KMS-11 (cell line): ENCODE results near the gene DDI2.

Experiments used
- H2AFZ ChIP-seq: fragments of 200-600 bp; sonication (generic); 2 replicates; pipeline ENCODE4 v1.6.1; 2016; ENCODE audit warnings: antibody characterized with exemption, mixed run types, low read depth
- H3K27ac ChIP-seq: fragments of 200-600 bp; sonication (generic); 2 replicates; pipeline ENCODE4 v1.6.1; 2016; ENCODE audit warnings: mild to moderate bottlenecking, mixed run types
- H3K27me3 ChIP-seq: fragments of 200-600 bp; sonication (generic); 2 replicates; pipeline ENCODE4 v1.6.1; 2017; ENCODE audit warnings: mild to moderate bottlenecking, low read depth, mixed run types, moderate library complexity; ENCODE audit not compliant: insufficient read depth
- H3K36me3 ChIP-seq: fragments of 200-600 bp; sonication (generic); 2 replicates; pipeline ENCODE4 v1.6.1; 2017; ENCODE audit warnings: mild to moderate bottlenecking, mixed run types; ENCODE audit not compliant: insufficient read depth
- H3K4me1 ChIP-seq: fragments of 200-600 bp; sonication (generic); 2 replicates; pipeline ENCODE4 v1.6.1; 2016; ENCODE audit warnings: mild to moderate bottlenecking, low read depth, mixed run types; ENCODE audit not compliant: poor library complexity, severe bottlenecking
- H3K4me2 ChIP-seq: fragments of 200-600 bp; sonication (generic); 2 replicates; pipeline ENCODE4 v1.7.0; 2016; ENCODE audit warnings: mild to moderate bottlenecking, mixed run types
- H3K4me3 ChIP-seq: fragments of 200-600 bp; sonication (generic); IDR thresholded peaks from 2 replicates; pipeline ENCODE4 v1.6.1; 2017; ENCODE audit warnings: low read depth, low read length, mixed read lengths; ENCODE audit not compliant: insufficient read depth
- H3K79me2 ChIP-seq: fragments of 200-600 bp; sonication (generic); 2 replicates; pipeline ENCODE4 v1.6.1; 2016; ENCODE audit warnings: low read depth, mixed run types; ENCODE audit not compliant: insufficient read depth
- H3K9ac ChIP-seq: fragments of 200-600 bp; sonication (generic); 2 replicates; pipeline ENCODE4 v1.6.1; 2016; ENCODE audit warnings: mild to moderate bottlenecking, mixed run types
- H4K20me1 ChIP-seq: fragments of 200-600 bp; sonication (generic); 2 replicates; pipeline ENCODE4 v1.6.1; 2016; ENCODE audit warnings: mild to moderate bottlenecking, mixed run types; ENCODE audit not compliant: insufficient read depth
- CTCF ChIP-seq: fragments of 200-600 bp; sonication (generic); conservative IDR thresholded peaks from 2 replicates; pipeline ENCODE4 v1.6.1; 2017; ENCODE audit warnings: low read depth, mild to moderate bottlenecking, antibody characterized with exemption, low read length, moderate library complexity, mixed read lengths

DDI2 gene

GRCh38 chr1:15680561-15681348, 63.5 kb downstream of the DDI2 start:
- peaks cover 12% of the 10 kb centered on the region for H3K79me2 ChIP-seq
- no peak overlapping the region for H3K4me3 ChIP-seq
- TF ChIP-seq CTCF, result no peak
- H4K20me1 ChIP-seq, result no peaks in the 10 kb centered on the region
- no peak overlapping the region for H3K4me2 ChIP-seq
- H2AFZ ChIP-seq, result no peak overlapping the region
- H3K9ac ChIP-seq, result no peak overlapping the region
- no peak overlapping the region for H3K27ac ChIP-seq
- no peaks in the 10 kb centered on the region for H3K27me3 ChIP-seq
- no peaks in the 10 kb centered on the region for H3K36me3 ChIP-seq
- H3K4me1 ChIP-seq, result peaks cover 20% of the 10 kb centered on the region

GRCh38 chr1:15681349-15682292, 64.4 kb downstream of the DDI2 start:
- no peak overlapping the region for H3K27ac ChIP-seq
- H3K4me1 ChIP-seq, result peaks cover 22% of the 10 kb centered on the region
- H2AFZ ChIP-seq, result no peak overlapping the region
- no peaks in the 10 kb centered on the region for H3K27me3 ChIP-seq
- no peak overlapping the region for H3K4me3 ChIP-seq
- peaks cover 21% of the 10 kb centered on the region for H3K79me2 ChIP-seq
- H3K9ac ChIP-seq, result no peak overlapping the region
- no peak for TF ChIP-seq CTCF
- H4K20me1 ChIP-seq, result no peaks in the 10 kb centered on the region
- no peaks in the 10 kb centered on the region for H3K36me3 ChIP-seq
- H3K4me2 ChIP-seq, result no peak overlapping the region

GRCh38 chr1:15682936-15683341, 65.7 kb downstream of the DDI2 start:
- no peak overlapping the region for H3K4me2 ChIP-seq
- no peaks in the 10 kb centered on the region for H3K36me3 ChIP-seq
- H4K20me1 ChIP-seq, result no peaks in the 10 kb centered on the region
- no peak overlapping the region for H3K9ac ChIP-seq
- H3K27me3 ChIP-seq, result no peaks in the 10 kb centered on the region
- peaks cover 22% of the 10 kb centered on the region for H3K4me1 ChIP-seq
- peaks cover 33% of the 10 kb centered on the region for H3K79me2 ChIP-seq
- H3K4me3 ChIP-seq, result no peak overlapping the region
- TF ChIP-seq CTCF, result no peak
- H3K27ac ChIP-seq, result no peak overlapping the region
- H2AFZ ChIP-seq, result no peak overlapping the region

DNA sequence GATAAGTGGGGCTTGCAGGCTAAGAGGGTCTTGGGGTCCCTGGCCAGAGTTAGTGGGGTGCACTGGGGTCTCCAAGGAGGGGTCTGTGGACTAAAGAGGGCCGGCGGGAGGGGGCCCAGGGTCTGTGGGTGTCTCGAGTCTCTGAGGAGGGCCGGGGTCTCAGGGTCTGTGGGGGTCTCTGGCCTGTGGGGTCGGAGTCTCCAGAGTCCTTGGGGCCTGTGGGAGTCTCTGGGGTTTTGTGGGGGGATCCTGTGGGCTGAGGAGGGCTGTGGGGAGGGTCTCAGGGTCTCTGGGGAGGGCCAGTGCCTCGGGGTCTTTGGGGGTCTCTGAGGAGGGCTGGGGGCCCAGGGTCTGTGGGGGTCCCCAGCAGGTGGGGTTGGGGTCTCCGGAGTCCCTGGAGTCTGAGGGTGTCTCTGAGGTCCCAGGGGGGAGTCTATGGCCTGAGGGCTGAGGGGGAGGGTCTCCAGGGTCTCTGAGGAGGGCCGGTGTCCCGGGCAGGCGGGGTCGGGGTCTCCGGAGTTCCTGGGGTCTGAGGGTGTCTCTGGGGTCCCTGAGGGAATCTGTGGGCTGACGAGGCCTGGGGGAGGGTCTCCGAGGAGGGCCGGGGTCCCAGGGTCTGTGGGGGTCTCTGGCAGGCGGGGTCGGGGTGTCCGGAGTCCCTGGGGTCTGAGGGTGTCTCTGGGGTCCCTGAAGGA, 66.2 kb downstream of the DDI2 start:
- H3K4me1 ChIP-seq, result peaks cover 17% of the 10 kb centered on the region
- H3K4me2 ChIP-seq, result peak overlapping the region; percentile 89
- peaks cover 39% of the 10 kb centered on the region for H3K79me2 ChIP-seq
- peak overlapping the region; percentile 98 for H2AFZ ChIP-seq
- H3K9ac ChIP-seq, result peak overlapping the region; percentile 99
- H3K27ac ChIP-seq, result peak overlapping the region; percentile 77
- H3K36me3 ChIP-seq, result no peaks in the 10 kb centered on the region
- H3K4me3 ChIP-seq, result peak overlapping the region; percentile 56
- H4K20me1 ChIP-seq, result no peaks in the 10 kb centered on the region
- no peak for TF ChIP-seq CTCF
- H3K27me3 ChIP-seq, result no peaks in the 10 kb centered on the region
